ENCODE data around the gene SLC38A10. TPM values are rescaled to one million over a fixed set of nuclear protein-coding genes. Genes with fewer than 3 reads are reported as not detected.

The SLC38A10 gene
- total RNA-seq, 6 donors from 2014 or later = 90.6 to 208 (median 110) TPM

GRCh38 chr17:81241648-81242420 lies 53.3 kb downstream of the SLC38A10 start:
- Histone ChIP-seq H3K4me1 (peaks cover 22 to 45% (median 26%) of the 10 kb centered on the region in 4 donors), H3K27me3 (no peaks in the 10 kb centered on the region), H3K9me3 (no peaks in the 10 kb centered on the region), H3K27ac (no peak overlapping the region), H3K36me3 (peaks cover 0 to 16% (median 4%) of the 10 kb centered on the region in 4 donors), H3K4me3 (no peak overlapping the region)
- 52 to 79% methylated on average over 8 to 25 of the region's 26 CpGs for WGBS, 2 donors
- peak; percentile 65 to 94 for DNase-seq
- TF ChIP-seq POLR2AphosphoS5 (IDR thresholded peaks at IDR 0.05) = no peak
- TF ChIP-seq, protein P1, sequence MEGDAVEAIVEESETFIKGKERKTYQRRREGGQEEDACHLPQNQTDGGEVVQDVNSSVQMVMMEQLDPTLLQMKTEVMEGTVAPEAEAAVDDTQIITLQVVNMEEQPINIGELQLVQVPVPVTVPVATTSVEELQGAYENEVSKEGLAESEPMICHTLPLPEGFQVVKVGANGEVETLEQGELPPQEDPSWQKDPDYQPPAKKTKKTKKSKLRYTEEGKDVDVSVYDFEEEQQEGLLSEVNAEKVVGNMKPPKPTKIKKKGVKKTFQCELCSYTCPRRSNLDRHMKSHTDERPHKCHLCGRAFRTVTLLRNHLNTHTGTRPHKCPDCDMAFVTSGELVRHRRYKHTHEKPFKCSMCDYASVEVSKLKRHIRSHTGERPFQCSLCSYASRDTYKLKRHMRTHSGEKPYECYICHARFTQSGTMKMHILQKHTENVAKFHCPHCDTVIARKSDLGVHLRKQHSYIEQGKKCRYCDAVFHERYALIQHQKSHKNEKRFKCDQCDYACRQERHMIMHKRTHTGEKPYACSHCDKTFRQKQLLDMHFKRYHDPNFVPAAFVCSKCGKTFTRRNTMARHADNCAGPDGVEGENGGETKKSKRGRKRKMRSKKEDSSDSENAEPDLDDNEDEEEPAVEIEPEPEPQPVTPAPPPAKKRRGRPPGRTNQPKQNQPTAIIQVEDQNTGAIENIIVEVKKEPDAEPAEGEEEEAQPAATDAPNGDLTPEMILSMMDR (IDR thresholded peaks at IDR 0.05) = peak; percentile 70 to 87 (median 79)
- ATAC-seq (ENCODE audit: low FRiP score in 2 of 2) = no peak

DNA sequence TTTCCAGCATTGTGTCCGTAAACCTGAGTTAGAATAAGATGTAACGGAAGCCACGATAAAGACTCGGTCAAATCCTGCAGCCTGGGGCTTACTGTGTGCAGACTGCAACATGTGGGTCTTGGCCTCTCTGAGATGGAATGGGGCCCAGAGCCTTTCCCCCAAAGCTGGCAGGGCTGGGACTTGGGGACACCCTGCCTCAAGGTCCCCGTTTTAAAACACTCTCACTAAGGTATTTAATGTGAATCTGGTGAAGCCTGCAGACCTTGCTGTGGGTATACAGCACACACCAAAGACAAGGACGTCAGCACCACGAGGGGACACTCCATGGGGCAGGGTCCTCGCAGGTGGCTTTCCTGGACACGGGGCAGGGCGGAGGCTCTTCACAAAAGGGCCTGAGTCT lies 53.9 kb downstream of the SLC38A10 start:
- 91% methylated on average over 5 to 10 of the region's 10 CpGs for WGBS, 2 donors
- no peaks in the 10 kb centered on the region for H3K9me3 ChIP-seq
- no peak for ATAC-seq (ENCODE audit: low FRiP score in 2 of 2)
- DNase-seq = no peak
- H3K36me3 ChIP-seq = peaks cover 0 to 22% (median 4%) of the 10 kb centered on the region in 4 donors
- TF ChIP-seq POLR2AphosphoS5 (IDR thresholded peaks at IDR 0.05) = no peak
- no peak for TF ChIP-seq EP300 (IDR thresholded peaks at IDR 0.05)
- TF ChIP-seq, protein P1 (IDR thresholded peaks at IDR 0.05) = no peak
- H3K4me1 ChIP-seq = peaks cover 25 to 51% (median 29%) of the 10 kb centered on the region in 4 donors
- no peaks in the 10 kb centered on the region for H3K27me3 ChIP-seq
- H3K4me3 ChIP-seq = no peak overlapping the region
- H3K27ac ChIP-seq = no peak overlapping the region

DNA sequence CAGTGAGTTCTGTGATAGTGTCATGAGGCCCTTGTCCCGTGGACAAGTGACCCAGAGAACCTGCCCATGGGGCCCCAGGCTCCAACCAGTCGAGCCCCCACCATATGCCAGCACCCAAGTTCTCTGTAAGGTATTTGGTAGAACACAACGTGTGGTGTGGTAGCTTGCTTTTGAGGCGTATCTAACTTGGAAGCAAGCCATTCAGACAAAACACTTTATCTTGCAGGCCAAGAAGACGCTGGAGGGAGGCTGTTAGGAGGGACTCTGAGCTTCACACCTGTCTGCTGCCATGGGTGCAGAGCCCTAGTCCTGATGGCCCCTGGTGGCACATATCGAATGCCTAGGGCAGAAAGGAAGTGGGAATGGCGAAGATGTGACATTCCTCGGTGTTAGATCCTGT lies 54.3 kb downstream of the SLC38A10 start:
- Histone ChIP-seq H3K36me3 (peaks cover 0 to 21% (median 4%) of the 10 kb centered on the region in 4 donors), H3K9me3 (no peaks in the 10 kb centered on the region), H3K27ac (no peak overlapping the region), H3K4me3 (no peak overlapping the region), H3K27me3 (no peaks in the 10 kb centered on the region), H3K4me1 (peaks cover 25 to 54% (median 29%) of the 10 kb centered on the region in 4 donors)
- TF ChIP-seq POLR2AphosphoS5 (IDR thresholded peaks at IDR 0.05) (no peak), POLR2A (IDR thresholded peaks at IDR 0.05) (no peak), EP300 (IDR thresholded peaks at IDR 0.05) (no peak)
- TF ChIP-seq, protein P1 (IDR thresholded peaks at IDR 0.05) = no peak
- DNase-seq (peak in 1 of 2 donors; percentile 0), ATAC-seq (ENCODE audit: low FRiP score in 2 of 2) (no peak)
- 76 to 87% methylated on average over 8 of the region's 8 CpGs for WGBS, 2 donors

GRCh38 chr17:81239714-81240555 lies 55.2 kb downstream of the SLC38A10 start:
- TF ChIP-seq POLR2A (IDR thresholded peaks at IDR 0.05) (no peak), POLR2AphosphoS5 (IDR thresholded peaks at IDR 0.05) (no peak)
- TF ChIP-seq, protein P1 (IDR thresholded peaks at IDR 0.05) = no peak
- 17 to 24% methylated on average over 25 to 37 of the region's 37 CpGs for WGBS, 2 donors
- Histone ChIP-seq H3K27ac (peak overlapping the region; percentile 70 to 89 (median 84)), H3K4me1 (peaks cover 25 to 54% (median 29%) of the 10 kb centered on the region in 4 donors), H3K4me3 (peak overlapping the region; percentile 94 to 100 (median 98)), H3K27me3 (no peaks in the 10 kb centered on the region), H3K9me3 (no peaks in the 10 kb centered on the region), H3K36me3 (peaks cover 0 to 13% (median 0%) of the 10 kb centered on the region in 4 donors)
- no peak for ATAC-seq (ENCODE audit: low FRiP score in 2 of 2)
- no peak for DNase-seq
